ENCODE measurements around the gene MAB21L3. TPM values are rescaled to one million over a fixed set of nuclear protein-coding genes. Genes with fewer than 3 reads are reported as not detected.

MAB21L3 gene
- total RNA-seq, 1 experiment from 2014 or later: not detected

GRCh38 chr1:116091083-116091482 is 20.1 kb upstream of the MAB21L3 start:
- no peaks in the 10 kb centered on the region for H4K20me1 ChIP-seq (ENCODE audit: control insufficient read depth, insufficient read depth, insufficient read length)
- no peaks in the 10 kb centered on the region for H3K27me3 ChIP-seq (ENCODE audit: insufficient read depth, low read length)
- no peak overlapping the region for H3K14ac ChIP-seq (ENCODE audit: insufficient read depth, low read length)
- no peaks in the 10 kb centered on the region for H3K79me1 ChIP-seq (ENCODE audit: insufficient read depth, low read depth, low read length, poor library complexity, severe bottlenecking)
- no peaks in the 10 kb centered on the region for H3K23me2 ChIP-seq (ENCODE audit: insufficient read length, low read depth, low read length, poor library complexity, severe bottlenecking)
- WGBS (ENCODE audit: extremely low coverage, insufficient read length, low lambda C conversion rate): no CpG with 5 or more reads among the region's 1 CpG
- H2AK5ac ChIP-seq (ENCODE audit: insufficient read length, low read length): no peak overlapping the region
- no peak for DNase-seq
- no peak overlapping the region for H3K56ac ChIP-seq (ENCODE audit: insufficient read length, low read depth, low read length)
- H3K79me2 ChIP-seq (ENCODE audit: insufficient read depth, low read length): no peaks in the 10 kb centered on the region
- H3K27me3 Mint-ChIP-seq (ENCODE audit: low read depth): no peaks in the 10 kb centered on the region
- H2AFZ ChIP-seq (ENCODE audit: low read length): no peak overlapping the region
- no peak overlapping the region for H3K4me2 ChIP-seq (ENCODE audit: insufficient read depth, insufficient read length, low read length)
- H3K23ac ChIP-seq (ENCODE audit: insufficient read length, low read depth, low read length): no peak overlapping the region
- no peak overlapping the region for H4K91ac ChIP-seq (ENCODE audit: insufficient read length, low read depth, low read length)
- no peak for TF ChIP-seq CTCF (conservative IDR thresholded peaks at IDR 0.05)
- H4K5ac ChIP-seq (ENCODE audit: insufficient read length, low read depth, low read length): no peak overlapping the region
- no peak overlapping the region for H2BK5ac ChIP-seq (ENCODE audit: insufficient read length, low read length)
- no peak overlapping the region for H3T11ph ChIP-seq (ENCODE audit: low read length)
- H3K9me3 Mint-ChIP-seq: peaks cover 16 to 21% of the 10 kb centered on the region in 2 experiments
- H4K8ac ChIP-seq (replicated peaks; ENCODE audit: insufficient read length, low read depth, low read length): no peak overlapping the region
- H3K9ac ChIP-seq (ENCODE audit: extremely low read depth, insufficient read length, low read length): no peak overlapping the region
- H2BK120ac ChIP-seq (ENCODE audit: low read depth, low read length, poor library complexity, severe bottlenecking): no peak overlapping the region
- H3K27ac ChIP-seq (ENCODE audit: insufficient read length, low read depth, low read length): no peak overlapping the region
- peaks cover 0 to 12% (median 0%) of the 10 kb centered on the region in 3 experiments; a peak in 2 of 7 replicates for H3K36me3 Mint-ChIP-seq (ENCODE audit: insufficient read depth in 1 of 3, low read depth in 3 of 3)
- no peak overlapping the region for H3K4ac ChIP-seq (ENCODE audit: low read depth, low read length)
- H2BK15ac ChIP-seq (ENCODE audit: low read depth, low read length): no peak overlapping the region
- H2BK12ac ChIP-seq (ENCODE audit: insufficient read length, low read depth, low read length): no peak overlapping the region
- H3K4me1 Mint-ChIP-seq: no peaks in the 10 kb centered on the region
- H2BK20ac ChIP-seq (ENCODE audit: low read depth, low read length, poor library complexity, severe bottlenecking): no peak overlapping the region
- no peaks in the 10 kb centered on the region for H3K9me3 ChIP-seq (ENCODE audit: control insufficient read depth, low read depth, low read length)
- no peak overlapping the region for H3K4me3 Mint-ChIP-seq
- no peak overlapping the region for H3K18ac ChIP-seq (ENCODE audit: insufficient read length, low read depth, low read length)
- H3K27ac Mint-ChIP-seq: no peak overlapping the region
- no peaks in the 10 kb centered on the region for H3K4me1 ChIP-seq (ENCODE audit: insufficient read depth, low read length)
